Liver (tissue), 9 donors: ENCODE measurements around the gene SLC25A6. TPM values are rescaled to one million over a fixed set of nuclear protein-coding genes. Genes with fewer than 3 reads are reported as not detected.

Experiments used
- DNase-seq: peaks from one replicate; pipeline ENCODE4 v3.0.0-alpha.2; 2017; ENCODE audit warnings: low spot score
- H3K27ac ChIP-seq, 2 donors: one replicate each; pipeline ENCODE4 v1.7.0; 2013; ENCODE audit warnings: inconsistent platforms in 2 of 2, low read length in 2 of 2, control low read depth in 1 of 2, low read depth in 1 of 2, mild to moderate bottlenecking in 1 of 2
- H3K27me3 ChIP-seq, 4 donors: one replicate each; pipeline versions ENCODE4 v1.6.1 to v1.7.0; 2013; ENCODE audit warnings: low read length in 3 of 4, inconsistent platforms in 1 of 4, mild to moderate bottlenecking in 1 of 4, moderate library complexity in 1 of 4; ENCODE audit not compliant: control insufficient read depth in 4 of 4, insufficient read depth in 4 of 4
- H3K36me3 ChIP-seq, 4 donors: one replicate each; pipeline versions ENCODE4 v1.6.1 to v1.7.0; 2013; ENCODE audit warnings: low read length in 3 of 4, mild to moderate bottlenecking in 3 of 4, low read depth in 1 of 4, moderate library complexity in 1 of 4; ENCODE audit not compliant: control insufficient read depth in 4 of 4, insufficient read depth in 3 of 4
- H3K4me1 ChIP-seq, 4 donors: one replicate each; pipeline versions ENCODE4 v1.6.1 to v1.7.0; 2013; ENCODE audit warnings: low read length in 3 of 4, mild to moderate bottlenecking in 3 of 4, moderate library complexity in 1 of 4; ENCODE audit not compliant: control insufficient read depth in 4 of 4, insufficient read depth in 4 of 4
- H3K4me3 ChIP-seq, 3 donors: one replicate each; pipeline versions ENCODE4 v1.6.1 to v1.7.0; 2013; ENCODE audit warnings: low read length in 3 of 3, control low read depth in 1 of 3, low read depth in 1 of 3, mild to moderate bottlenecking in 1 of 3
- H3K9ac ChIP-seq, 2 donors: one replicate each; pipeline ENCODE4 v1.7.0; 2013; ENCODE audit warnings: low read length in 2 of 2, mild to moderate bottlenecking in 2 of 2, moderate library complexity in 2 of 2, control low read depth in 1 of 2, low read depth in 1 of 2
- H3K9me3 ChIP-seq, 4 donors: one replicate each; pipeline versions ENCODE4 v1.6.1 to v1.7.0; 2013; ENCODE audit warnings: low read length in 3 of 4; ENCODE audit not compliant: control insufficient read depth in 4 of 4
- EGR1 ChIP-seq, 2 donors: IDR thresholded peaks; 2 replicates each; pipeline ENCODE4 v1.6.1; 2016 to 2018; ENCODE audit warnings: antibody characterized with exemption in 2 of 2, low read depth in 2 of 2
- FOXA1 ChIP-seq: IDR thresholded peaks from 2 replicates; pipeline ENCODE4 v1.6.1; 2016; ENCODE audit warnings: antibody characterized with exemption
- FOXA2 ChIP-seq: IDR thresholded peaks from 2 replicates; pipeline ENCODE4 v1.6.1; 2016; ENCODE audit warnings: antibody characterized with exemption
- GABPA ChIP-seq, 2 donors: IDR thresholded peaks in 1 of 2; conservative IDR thresholded peaks in 1 of 2; 2 replicates each; pipeline ENCODE4 v1.6.1; 2016; ENCODE audit warnings: antibody characterized with exemption in 2 of 2, mild to moderate bottlenecking in 1 of 2, moderate library complexity in 1 of 2
- HNF4A ChIP-seq, 2 donors: conservative IDR thresholded peaks; 2 replicates each; pipeline ENCODE4 v1.6.1; 2016; ENCODE audit warnings: antibody characterized with exemption in 2 of 2, mild to moderate bottlenecking in 2 of 2
- HNF4G ChIP-seq: IDR thresholded peaks from 2 replicates; pipeline ENCODE4 v1.6.1; 2016; ENCODE audit warnings: antibody characterized with exemption
- JUND ChIP-seq, 2 donors: IDR thresholded peaks; 2 replicates each; pipeline ENCODE4 v1.6.1; 2016; ENCODE audit warnings: antibody characterized with exemption in 2 of 2
- NR2F2 ChIP-seq: IDR thresholded peaks from 2 replicates; pipeline ENCODE4 v1.6.1; 2016; ENCODE audit warnings: antibody characterized with exemption
- RAD21 ChIP-seq, 2 donors: IDR thresholded peaks; 2 replicates each; pipeline ENCODE4 v1.6.1; 2016; ENCODE audit warnings: antibody characterized with exemption in 2 of 2, mild to moderate bottlenecking in 2 of 2
- RXRA ChIP-seq, 2 donors: IDR thresholded peaks; 2 replicates each; pipeline ENCODE4 v1.6.1; 2017 to 2018; ENCODE audit warnings: antibody characterized with exemption in 2 of 2, mild to moderate bottlenecking in 1 of 2
- SP1 ChIP-seq: IDR thresholded peaks from 2 replicates; pipeline ENCODE4 v1.6.1; 2018; ENCODE audit warnings: antibody characterized with exemption, mild to moderate bottlenecking
- TAF1 ChIP-seq: conservative IDR thresholded peaks from 2 replicates; pipeline ENCODE4 v1.6.1; 2016; ENCODE audit warnings: antibody characterized with exemption, mild to moderate bottlenecking
- YY1 ChIP-seq: IDR thresholded peaks from 2 replicates; pipeline ENCODE4 v1.6.1; 2016; ENCODE audit warnings: antibody characterized with exemption, mild to moderate bottlenecking
- WGBS: extraction: QIAGEN DNeasy Blood & Tissue Kit; methylation state at CpG from one replicate; pipeline ENCODE4 v1.1.7; 2013; 5-methylcytosine and 5-hydroxymethylcytosine counted together
- polyA plus RNA-seq, 2 donors: library from polyadenylated mRNA; stranded (reverse) in 1 of 2; unstranded in 1 of 2; fragments of 200-250 nt in 1 of 2; fragments of >200 nt in 1 of 2; fragmentation: Nextera tagmentation in 1 of 2; extraction: Ambion mirVana in 1 of 2; gene quantifications; one replicate each; pipeline versions ENCODE4 v1.2.1 to v1.2.3, GENCODE V29; 2013 to 2015
- total RNA-seq, 2 donors: library from RNA; depleted of rRNA; stranded (reverse); fragments of >200 nt; gene quantifications; one replicate each; pipeline ENCODE4 v1.2.3, GENCODE V29; 2014
- TF ChIP-seq, protein P1 (sequence below): IDR thresholded peaks from 2 replicates; pipeline ENCODE4 v1.6.1; 2016; ENCODE audit warnings: antibody characterized with exemption
- TF ChIP-seq, protein P2 (sequence below): IDR thresholded peaks from 2 replicates; pipeline ENCODE4 v1.6.1; 2016; ENCODE audit warnings: antibody characterized with exemption, mild to moderate bottlenecking
- TF ChIP-seq, protein P3 (sequence below): fragments of 150-350 bp; IDR thresholded peaks from 2 replicates; pipeline ENCODE4 v1.5.1; 2017; ENCODE audit warnings: improper control_type of control experiment, low read depth, low read length; ENCODE audit not compliant: missing input control
- TF ChIP-seq, protein P4 (sequence below): IDR thresholded peaks from 2 replicates; pipeline ENCODE4 v1.6.1; 2016; ENCODE audit warnings: antibody characterized with exemption
- TF ChIP-seq, protein P5 (sequence below): IDR thresholded peaks from 2 replicates; pipeline ENCODE4 v1.6.1; 2016; ENCODE audit warnings: antibody characterized with exemption
- donor health status: healthy.
- donor health status: healthy.
- donor health status: healthy.
- donor health status: healthy.
- donor health status: healthy.

Gene SLC25A6
- total and polyA plus RNA-seq, 4 donors, result 44.8 to 110 (median 64.0) TPM

DNA sequence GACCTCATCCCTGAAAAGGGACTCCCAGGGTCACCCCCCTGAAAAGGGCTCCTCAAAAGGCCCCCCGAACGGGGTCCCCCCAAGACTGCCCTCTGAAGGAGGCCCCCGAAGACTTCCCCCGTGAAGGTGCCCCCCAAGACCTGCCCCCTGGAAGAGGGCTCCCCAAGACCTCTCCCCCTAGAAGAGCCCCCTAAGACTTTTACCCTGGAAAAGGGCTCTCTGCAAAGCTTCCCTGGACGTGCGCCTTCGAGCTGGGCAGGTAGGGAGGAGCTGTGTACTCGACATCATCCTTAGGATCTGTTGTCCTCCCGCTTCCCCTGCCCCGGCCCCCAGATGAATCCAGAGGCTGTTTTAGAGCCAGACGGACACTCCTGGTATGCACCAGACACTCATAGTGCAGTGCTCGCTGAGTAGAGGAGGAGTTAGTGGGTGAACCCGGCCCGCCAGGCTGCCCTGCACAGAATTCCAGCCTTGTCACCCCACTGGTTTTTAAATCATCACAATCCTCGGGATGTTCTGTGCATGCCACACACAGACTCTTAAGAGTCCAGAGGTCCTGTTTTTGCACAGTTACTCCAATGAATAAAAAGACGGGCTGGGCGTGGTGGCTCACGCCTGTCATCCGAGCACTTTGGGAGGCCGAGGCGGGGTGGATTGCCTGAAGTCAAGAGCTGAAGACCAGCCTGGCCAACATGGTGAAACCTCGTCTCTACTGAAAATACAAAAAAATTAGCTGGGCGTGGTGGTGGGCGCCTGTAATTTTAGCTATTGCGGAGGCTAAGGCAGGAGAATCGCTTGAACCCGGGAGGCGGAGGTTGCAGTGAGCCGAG, 5.7 kb upstream of the SLC25A6 start:
- TF ChIP-seq SP1 (no peak), FOXA1 (no peak), EGR1 (IDR thresholded peaks at IDR 0.05; ENCODE audit: low read depth in 2 of 2) (no peak), FOXA2 (no peak), RAD21 (IDR thresholded peaks at IDR 0.05) (no peak), NR2F2 (no peak), YY1 (no peak), RXRA (IDR thresholded peaks at IDR 0.05) (no peak), HNF4A (conservative IDR thresholded peaks at IDR 0.05) (no peak)
- TF ChIP-seq, protein P1, sequence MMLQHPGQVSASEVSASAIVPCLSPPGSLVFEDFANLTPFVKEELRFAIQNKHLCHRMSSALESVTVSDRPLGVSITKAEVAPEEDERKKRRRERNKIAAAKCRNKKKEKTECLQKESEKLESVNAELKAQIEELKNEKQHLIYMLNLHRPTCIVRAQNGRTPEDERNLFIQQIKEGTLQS, result no peak
- TF ChIP-seq, protein P2, sequence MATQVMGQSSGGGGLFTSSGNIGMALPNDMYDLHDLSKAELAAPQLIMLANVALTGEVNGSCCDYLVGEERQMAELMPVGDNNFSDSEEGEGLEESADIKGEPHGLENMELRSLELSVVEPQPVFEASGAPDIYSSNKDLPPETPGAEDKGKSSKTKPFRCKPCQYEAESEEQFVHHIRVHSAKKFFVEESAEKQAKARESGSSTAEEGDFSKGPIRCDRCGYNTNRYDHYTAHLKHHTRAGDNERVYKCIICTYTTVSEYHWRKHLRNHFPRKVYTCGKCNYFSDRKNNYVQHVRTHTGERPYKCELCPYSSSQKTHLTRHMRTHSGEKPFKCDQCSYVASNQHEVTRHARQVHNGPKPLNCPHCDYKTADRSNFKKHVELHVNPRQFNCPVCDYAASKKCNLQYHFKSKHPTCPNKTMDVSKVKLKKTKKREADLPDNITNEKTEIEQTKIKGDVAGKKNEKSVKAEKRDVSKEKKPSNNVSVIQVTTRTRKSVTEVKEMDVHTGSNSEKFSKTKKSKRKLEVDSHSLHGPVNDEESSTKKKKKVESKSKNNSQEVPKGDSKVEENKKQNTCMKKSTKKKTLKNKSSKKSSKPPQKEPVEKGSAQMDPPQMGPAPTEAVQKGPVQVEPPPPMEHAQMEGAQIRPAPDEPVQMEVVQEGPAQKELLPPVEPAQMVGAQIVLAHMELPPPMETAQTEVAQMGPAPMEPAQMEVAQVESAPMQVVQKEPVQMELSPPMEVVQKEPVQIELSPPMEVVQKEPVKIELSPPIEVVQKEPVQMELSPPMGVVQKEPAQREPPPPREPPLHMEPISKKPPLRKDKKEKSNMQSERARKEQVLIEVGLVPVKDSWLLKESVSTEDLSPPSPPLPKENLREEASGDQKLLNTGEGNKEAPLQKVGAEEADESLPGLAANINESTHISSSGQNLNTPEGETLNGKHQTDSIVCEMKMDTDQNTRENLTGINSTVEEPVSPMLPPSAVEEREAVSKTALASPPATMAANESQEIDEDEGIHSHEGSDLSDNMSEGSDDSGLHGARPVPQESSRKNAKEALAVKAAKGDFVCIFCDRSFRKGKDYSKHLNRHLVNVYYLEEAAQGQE, result no peak
- TF ChIP-seq, protein P3, sequence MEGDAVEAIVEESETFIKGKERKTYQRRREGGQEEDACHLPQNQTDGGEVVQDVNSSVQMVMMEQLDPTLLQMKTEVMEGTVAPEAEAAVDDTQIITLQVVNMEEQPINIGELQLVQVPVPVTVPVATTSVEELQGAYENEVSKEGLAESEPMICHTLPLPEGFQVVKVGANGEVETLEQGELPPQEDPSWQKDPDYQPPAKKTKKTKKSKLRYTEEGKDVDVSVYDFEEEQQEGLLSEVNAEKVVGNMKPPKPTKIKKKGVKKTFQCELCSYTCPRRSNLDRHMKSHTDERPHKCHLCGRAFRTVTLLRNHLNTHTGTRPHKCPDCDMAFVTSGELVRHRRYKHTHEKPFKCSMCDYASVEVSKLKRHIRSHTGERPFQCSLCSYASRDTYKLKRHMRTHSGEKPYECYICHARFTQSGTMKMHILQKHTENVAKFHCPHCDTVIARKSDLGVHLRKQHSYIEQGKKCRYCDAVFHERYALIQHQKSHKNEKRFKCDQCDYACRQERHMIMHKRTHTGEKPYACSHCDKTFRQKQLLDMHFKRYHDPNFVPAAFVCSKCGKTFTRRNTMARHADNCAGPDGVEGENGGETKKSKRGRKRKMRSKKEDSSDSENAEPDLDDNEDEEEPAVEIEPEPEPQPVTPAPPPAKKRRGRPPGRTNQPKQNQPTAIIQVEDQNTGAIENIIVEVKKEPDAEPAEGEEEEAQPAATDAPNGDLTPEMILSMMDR, result no peak
- TF ChIP-seq, protein P4, sequence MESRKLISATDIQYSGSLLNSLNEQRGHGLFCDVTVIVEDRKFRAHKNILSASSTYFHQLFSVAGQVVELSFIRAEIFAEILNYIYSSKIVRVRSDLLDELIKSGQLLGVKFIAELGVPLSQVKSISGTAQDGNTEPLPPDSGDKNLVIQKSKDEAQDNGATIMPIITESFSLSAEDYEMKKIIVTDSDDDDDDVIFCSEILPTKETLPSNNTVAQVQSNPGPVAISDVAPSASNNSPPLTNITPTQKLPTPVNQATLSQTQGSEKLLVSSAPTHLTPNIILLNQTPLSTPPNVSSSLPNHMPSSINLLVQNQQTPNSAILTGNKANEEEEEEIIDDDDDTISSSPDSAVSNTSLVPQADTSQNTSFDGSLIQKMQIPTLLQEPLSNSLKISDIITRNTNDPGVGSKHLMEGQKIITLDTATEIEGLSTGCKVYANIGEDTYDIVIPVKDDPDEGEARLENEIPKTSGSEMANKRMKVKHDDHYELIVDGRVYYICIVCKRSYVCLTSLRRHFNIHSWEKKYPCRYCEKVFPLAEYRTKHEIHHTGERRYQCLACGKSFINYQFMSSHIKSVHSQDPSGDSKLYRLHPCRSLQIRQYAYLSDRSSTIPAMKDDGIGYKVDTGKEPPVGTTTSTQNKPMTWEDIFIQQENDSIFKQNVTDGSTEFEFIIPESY, result no peak
- TF ChIP-seq, protein P5, sequence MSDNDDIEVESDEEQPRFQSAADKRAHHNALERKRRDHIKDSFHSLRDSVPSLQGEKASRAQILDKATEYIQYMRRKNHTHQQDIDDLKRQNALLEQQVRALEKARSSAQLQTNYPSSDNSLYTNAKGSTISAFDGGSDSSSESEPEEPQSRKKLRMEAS, result no peak
- Histone ChIP-seq H3K4me1 (peaks cover 1 to 13% (median 8%) of the 10 kb centered on the region in 4 donors), H3K36me3 (peaks cover 5 to 29% (median 10%) of the 10 kb centered on the region in 4 donors), H3K9me3 (no peaks in the 10 kb centered on the region), H3K9ac (no peak overlapping the region), H3K27me3 (no peaks in the 10 kb centered on the region), H3K4me3 (no peak overlapping the region), H3K27ac (no peak overlapping the region)
- WGBS, result 97% methylated on average over 29 of the region's 29 CpGs
- no peak for DNase-seq

DNA sequence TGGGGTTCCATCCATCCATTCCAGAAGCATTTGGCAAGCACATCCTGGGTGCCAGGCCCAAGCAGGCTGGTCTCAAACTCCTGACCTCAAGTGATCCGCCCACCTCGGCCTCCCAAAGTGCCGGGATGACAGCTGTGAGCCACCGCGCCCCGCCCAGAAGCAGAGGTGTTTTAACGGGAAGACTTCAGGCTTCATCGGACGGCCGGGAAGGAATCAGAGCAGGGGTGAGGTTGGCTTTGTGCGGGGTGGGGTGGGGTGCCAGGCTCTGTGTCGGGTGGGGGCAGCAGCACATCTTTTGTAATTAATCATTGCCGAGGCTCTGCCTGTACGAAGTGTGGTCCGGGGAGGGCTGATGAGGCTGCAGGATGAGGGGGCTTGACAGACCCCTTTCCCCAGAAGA, 5.1 kb upstream of the SLC25A6 start:
- no peak overlapping the region for H3K9ac ChIP-seq
- H3K27ac ChIP-seq, result no peak overlapping the region
- H3K4me1 ChIP-seq, result peaks cover 1 to 13% (median 8%) of the 10 kb centered on the region in 4 donors
- no peak overlapping the region for H3K4me3 ChIP-seq
- 91% methylated on average over 15 of the region's 15 CpGs for WGBS
- peaks cover 5 to 27% (median 10%) of the 10 kb centered on the region in 4 donors for H3K36me3 ChIP-seq
- DNase-seq, result peak; percentile 28
- H3K27me3 ChIP-seq, result no peaks in the 10 kb centered on the region
- no peaks in the 10 kb centered on the region for H3K9me3 ChIP-seq
- TF ChIP-seq NR2F2 (no peak), RAD21 (IDR thresholded peaks at IDR 0.05) (no peak), JUND (IDR thresholded peaks at IDR 0.05) (no peak), GABPA (IDR thresholded peaks at IDR 0.05 in 1 of 2, conservative IDR thresholded peaks at IDR 0.05 in 1 of 2) (no peak), TAF1 (no peak), FOXA1 (no peak), HNF4A (conservative IDR thresholded peaks at IDR 0.05) (no peak), YY1 (no peak), HNF4G (no peak)
- TF ChIP-seq, protein P4, result no peak
- TF ChIP-seq, protein P5, result no peak
